UCSD-AML1 (cell line): Measurements from ENCODE around the gene POU4F3.

ENCODE experiments used
- DNase-seq: peaks from one replicate; lab custom pipeline; 2025; ENCODE audit not compliant: unreplicated experiment; lab: John Stamatoyannopoulos, UW

Gene POU4F3

DNA sequence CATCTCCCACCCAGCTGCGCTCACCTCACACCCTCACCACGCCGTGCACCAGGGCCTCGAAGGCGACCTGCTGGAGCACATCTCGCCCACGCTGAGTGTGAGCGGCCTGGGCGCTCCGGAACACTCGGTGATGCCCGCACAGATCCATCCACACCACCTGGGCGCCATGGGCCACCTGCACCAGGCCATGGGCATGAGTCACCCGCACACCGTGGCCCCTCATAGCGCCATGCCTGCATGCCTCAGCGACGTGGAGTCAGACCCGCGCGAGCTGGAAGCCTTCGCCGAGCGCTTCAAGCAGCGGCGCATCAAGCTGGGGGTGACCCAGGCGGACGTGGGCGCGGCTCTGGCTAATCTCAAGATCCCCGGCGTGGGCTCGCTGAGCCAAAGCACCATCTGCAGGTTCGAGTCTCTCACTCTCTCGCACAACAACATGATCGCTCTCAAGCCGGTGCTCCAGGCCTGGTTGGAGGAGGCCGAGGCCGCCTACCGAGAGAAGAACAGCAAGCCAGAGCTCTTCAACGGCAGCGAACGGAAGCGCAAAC is 1.1 kb downstream of the POU4F3 start:
- DNase-seq: no peak

DNA sequence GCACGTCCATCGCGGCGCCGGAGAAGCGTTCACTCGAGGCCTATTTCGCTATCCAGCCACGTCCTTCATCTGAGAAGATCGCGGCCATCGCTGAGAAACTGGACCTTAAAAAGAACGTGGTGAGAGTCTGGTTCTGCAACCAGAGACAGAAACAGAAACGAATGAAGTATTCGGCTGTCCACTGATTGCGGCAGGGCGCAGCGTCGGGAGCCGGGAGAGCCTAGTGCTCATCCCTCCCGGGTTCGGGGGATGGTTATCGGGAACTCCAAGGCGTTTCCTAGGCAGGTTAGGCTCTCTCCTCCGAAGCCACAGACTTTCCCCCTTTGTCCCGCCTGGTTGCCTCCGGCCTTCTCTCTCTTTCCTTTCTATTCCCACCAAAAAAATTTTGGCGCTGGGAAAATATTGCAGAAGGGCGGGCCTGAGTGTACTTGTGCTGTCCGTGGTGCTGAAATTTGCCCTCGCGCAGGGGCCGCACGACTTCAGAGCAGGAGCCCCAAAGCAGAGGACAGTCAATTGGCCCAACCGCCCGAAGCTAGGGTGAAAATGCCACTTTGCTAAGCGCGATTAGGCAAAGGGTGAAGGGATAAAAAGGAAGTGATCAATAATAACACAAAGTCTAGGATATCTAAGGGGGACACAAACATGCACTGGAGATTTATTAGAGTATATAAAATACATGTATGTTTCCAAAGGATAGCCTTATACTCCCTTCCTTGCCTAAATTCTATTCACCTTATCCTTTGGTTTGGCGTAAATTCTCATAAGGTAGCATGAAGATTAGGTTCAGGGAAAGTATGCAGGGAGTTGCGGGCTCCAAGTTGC is 1.8 kb downstream of the POU4F3 start:
- peak; percentile 48 for DNase-seq

DNA sequence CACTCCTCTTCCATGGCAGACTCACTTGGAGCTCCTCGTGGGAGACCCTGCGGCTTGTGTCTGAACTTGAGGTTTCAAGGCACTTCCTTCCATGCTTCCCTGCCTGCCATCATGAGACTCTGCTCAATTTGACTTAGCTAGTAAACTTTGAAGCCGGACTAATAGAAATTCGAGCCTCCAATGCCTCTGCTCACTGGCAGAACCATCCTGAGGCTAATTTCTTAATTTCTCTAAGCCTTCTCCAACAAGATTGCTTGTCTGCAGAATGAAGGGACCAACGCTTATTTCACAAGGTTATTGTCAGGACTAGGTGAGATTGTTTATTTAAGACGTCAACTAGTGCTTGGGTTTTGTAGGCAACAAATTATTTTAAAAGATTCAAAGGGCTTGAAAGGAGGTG is 3.2 kb downstream of the POU4F3 start:
- DNase-seq: no peak

GRCh38 chr5:146342519-146342881 is 3.9 kb downstream of the POU4F3 start:
- DNase-seq: no peak

GRCh38 chr5:146342882-146343865 is 4.5 kb downstream of the POU4F3 start:
- peak; percentile 52 for DNase-seq

DNA sequence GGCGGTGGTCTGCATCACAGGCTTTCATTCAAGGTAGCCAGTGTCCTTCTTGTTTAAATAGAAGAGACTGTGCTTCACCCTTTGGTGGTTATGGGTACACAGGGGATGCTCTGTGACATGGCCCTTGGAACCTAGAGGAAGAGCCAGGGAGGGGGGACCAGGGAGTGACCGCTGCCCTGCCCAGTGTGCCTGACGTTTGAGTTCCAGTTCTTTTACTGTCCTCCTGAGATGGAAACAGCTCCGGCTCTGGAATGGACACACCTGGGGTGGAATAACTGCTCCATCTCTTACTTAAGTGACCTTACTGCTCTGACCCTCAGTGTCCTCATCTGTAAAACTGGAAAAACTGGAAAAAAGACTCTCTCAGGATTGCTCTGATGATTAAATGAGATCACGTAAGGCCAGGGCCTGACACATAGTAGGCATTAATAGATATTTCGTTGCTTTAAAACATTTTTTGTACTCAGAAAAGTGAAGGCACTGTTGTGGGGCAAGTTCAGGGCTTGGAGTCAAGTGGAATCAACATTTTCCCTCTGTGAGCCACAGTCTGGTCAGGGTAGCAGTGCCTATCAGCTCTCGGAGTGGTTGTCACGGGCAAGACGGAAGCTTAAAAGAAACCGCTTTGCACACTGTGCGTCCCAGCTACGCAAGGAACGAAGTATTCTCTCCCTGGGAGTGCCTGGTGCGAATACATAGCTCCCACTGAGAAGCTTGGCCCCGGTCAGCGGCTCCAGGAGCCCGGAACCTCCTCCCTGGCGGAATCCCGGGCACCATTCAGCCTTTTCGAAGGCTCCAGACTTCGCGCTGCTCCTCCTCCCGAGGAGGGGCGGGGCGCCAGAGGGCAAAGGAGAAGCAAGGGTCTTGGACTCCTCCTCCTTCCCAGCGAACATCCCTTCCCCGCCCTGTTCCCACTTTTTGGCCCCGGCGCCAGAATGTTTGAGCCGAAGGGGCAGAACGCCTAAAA is 5.8 kb downstream of the POU4F3 start:
- DNase-seq: peak; percentile 16

DNA sequence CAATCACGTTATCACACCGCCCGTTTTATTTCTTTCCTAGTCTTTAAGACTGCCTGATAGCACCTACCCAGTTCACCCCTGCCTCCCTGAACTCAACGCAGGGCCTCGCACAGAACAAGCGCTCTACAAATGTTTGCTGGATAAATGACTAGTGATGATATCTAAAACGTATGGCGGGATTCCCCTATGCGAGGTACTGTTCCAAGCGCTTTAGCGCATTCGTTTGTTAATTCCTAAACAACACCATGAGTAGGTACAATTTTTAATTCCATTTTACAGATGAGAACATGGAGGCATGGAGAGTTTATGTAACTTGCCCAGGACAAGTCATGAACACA is 6.6 kb downstream of the POU4F3 start:
- DNase-seq: no peak

GRCh38 chr5:146345578-146346366 is 7.1 kb downstream of the POU4F3 start:
- no peak for DNase-seq

GRCh38 chr5:146357126-146357525 is 18.5 kb downstream of the POU4F3 start:
- no peak for DNase-seq

DNA sequence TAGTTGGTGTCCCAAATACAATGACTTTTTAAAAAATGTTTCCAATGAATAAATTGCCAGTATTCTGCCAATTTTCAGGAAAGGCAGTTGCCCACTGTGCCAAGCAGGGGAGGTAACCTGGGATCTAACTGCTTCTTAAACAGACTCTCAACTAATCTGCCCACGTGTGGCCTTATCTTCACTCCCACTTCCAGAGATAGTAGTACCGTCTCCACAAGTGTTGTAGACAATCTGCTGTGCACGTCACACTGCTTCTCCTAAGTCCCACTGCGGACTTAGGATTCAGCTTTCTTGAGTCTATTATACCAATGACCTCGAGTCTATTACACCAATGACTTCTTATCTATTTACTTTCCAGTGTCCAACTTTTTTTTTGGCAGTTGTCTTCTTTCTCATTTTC is 21.2 kb downstream of the POU4F3 start:
- DNase-seq: no peak

- no peak for DNase-seq
Measured at GRCh38 chr5:146363161-146363874, 24.7 kb downstream of the POU4F3 start.

GRCh38 chr5:146365618-146366017 is 27.0 kb downstream of the POU4F3 start:
- no peak for DNase-seq

GRCh38 chr5:146366904-146367303 is 28.3 kb downstream of the POU4F3 start:
- no peak for DNase-seq

DNA sequence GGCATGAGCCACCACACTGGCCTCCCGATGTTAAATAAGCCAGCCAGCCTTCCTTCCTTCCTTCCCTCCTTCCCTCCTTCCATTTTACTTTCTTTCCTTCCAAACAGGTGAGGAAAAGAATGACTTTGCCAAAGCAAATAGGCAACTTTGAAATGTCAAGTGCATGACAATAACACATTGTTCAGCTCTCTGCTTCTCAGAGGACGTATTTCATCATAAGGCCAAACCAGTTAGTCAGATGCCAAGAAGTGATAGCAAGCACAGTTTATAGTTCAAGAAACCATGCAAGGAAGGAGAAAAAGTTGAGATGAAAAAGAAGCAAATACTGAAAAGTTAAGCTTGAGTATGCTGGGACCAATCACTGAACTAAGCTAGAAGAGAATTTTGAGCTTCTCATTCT is 29.5 kb downstream of the POU4F3 start:
- no peak for DNase-seq

DNA sequence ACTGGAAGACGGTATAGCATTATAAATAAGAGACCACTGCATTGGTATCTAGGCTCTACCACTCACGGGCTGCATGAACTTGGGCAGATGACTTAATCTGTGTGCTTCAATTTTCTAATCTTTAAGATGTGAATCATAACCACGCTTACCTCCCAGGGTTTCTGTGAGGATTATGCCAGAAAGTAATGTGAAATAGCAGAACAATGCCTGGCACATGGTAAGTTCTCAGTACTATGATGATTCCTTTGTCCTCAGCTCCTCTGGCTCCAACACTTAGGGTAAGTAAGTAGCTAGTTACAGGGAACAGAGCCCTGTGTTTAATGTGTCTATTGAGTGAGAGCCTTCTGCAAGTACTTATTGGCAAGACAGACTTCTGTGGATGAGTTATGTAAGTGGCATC is 31.1 kb downstream of the POU4F3 start:
- no peak for DNase-seq

DNA sequence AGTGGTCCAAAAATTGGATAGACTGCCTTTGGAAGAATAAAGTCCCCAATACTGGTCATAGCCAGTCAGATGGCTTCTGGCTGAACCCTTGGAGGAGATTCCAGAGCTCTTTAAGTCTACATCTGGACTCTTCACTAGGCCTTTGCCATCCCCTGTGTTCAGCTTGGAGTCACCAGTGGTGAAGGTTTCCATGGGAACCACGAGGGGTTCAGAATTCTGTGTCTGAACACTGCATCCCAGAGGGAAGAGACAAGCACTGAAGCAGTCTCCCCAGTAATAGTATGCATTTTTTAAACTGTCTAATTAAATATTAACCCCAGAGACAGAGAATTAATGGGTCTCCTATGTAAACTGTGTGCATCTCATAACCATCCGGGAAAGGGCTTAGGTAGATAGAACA is 38.2 kb downstream of the POU4F3 start:
- no peak for DNase-seq

DNA sequence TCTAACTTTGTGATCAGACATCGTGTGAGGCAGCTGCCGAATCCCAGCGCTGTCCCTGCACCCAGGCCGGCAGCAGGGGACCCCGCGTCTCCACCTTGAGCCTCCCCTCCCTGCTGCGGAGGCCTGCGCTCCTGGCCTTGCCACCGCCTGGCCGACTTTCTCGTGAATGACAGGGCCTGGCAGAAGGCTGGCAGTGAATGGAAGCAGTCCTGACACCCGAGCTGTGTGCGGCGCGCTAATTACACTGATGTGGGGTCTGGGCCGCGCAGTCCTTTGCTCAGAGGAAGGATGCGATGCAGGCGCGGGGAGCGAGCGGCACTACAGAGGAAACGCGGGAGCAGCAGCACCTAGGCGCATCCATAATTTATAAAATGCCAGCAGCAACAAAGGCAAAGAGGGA is 40.3 kb downstream of the POU4F3 start:
- DNase-seq: no peak

DNA sequence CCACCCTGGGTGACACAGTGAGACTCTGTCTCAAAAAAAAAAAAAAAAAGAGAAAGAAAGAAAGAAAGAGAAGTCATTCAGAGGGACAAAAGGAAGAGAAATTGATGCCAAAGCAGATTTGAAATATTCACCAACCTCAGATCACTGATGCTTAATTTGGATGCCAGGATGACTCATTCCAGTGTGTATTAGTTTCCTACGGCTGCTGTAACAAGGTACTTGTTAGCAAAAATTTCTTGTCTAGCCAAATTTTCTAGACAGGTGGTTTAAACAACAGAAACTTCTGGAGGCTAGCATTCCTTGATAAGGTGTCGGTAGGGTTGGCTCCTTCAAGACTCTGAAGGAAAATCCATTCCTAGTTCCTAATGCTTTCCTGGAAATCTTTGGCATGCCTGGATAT is 42.1 kb downstream of the POU4F3 start:
- no peak for DNase-seq

DNA sequence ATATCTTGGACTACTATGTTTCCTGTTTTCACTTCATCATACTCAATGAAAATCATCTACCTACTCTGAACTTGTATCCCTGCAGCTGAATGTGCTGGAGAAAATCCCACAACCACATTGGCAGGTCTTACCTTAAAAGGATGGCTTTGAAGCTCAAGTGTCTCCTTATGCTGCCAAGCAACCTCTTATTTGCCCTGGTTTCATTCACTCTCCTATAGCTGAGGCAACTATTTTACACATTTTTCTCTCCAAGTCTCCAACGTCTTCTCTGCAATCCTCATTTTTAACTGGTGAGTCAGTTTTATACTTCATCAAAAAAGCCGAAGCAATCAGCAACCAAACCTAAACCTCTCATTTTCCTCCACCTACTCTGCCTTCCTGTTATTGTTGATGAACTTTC is 49.7 kb downstream of the POU4F3 start:
- no peak for DNase-seq
